Left colon (tissue), 2 donors: Measurements from ENCODE around the gene PDIA6. TPM values are rescaled to one million over a fixed set of nuclear protein-coding genes. Genes with fewer than 3 reads are reported as not detected.
A peak's percentile ranks its signal among the peaks of the same experiment; 100 is the strongest.

Experiments used
- ATAC-seq: fragments of 200-7000 bp; cut with Tn5 transposase; one replicate; pipeline ENCODE4 v1.9.1; 2020; ENCODE audit warnings: mild to moderate bottlenecking, moderate library complexity
- DNase-seq, 2 donors: peaks; one replicate each; pipeline ENCODE4 v3.0.0-alpha.2; 2020
- intact Hi-C, 2 donors: fragments of 100-400 bp; cut with DNase I in 1 of 2; cut with micrococcal nuclease in 1 of 2; formaldehyde crosslinking; loops; one replicate each; pipeline versions ENCODE4 v1.11.2 to v1.14.0; 2022; cut with DNase I, micrococcal nuclease
- total RNA-seq, 2 donors: library from RNA; stranded (reverse); fragmentation: NEBNext Ultra II Directional; extraction: Animal tissue kit (Norgen Biotek cat#: 25700); gene quantifications; one replicate each; pipeline ENCODE4 v1.2.1, GENCODE V29; 2021
- donor health status: DM: no; HTN: no; CAD: no.
- donor health status: DM: yes; HTN: yes; CAD: no.

The PDIA6 gene
- total RNA-seq, 2 donors from 2014 or later, result 147 to 162 TPM

DNA sequence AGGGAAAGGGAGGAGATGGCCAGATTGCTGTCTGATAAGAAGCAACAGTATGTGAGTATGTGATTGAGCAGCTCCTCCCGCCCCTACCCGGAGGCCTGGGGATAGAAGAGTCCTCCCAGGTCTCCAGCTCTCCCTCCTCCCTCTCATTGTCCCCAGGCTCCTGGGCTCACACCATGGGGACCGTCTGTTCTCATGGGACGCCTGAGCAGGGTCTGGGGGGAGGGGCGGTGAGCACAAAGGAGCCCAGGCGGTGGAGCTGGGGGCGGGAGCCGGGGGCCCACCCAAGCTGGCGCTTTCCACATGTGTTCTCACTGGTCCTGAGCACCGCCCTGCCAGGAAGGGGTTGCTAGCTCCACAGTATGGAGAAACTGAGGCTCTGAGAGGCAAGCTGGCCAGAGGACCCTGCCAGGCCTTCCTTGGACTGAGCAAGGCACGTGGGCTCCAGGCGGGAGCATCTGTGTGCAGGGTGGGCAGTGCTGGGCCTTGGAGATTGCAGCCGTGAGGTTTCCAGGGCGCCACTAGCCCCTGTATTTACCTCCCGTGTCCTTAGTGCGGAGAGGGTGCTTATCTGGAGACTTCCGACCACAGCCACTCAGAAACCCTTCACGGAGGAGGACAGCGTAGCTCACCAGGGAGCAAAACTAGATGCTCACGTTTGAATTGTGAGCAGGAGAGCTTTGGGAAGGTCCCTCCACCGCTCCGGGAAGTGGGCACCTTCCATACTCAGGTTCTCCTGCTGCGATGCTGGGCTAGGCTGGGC lies 37.4 kb downstream of the PDIA6 start:
- DNase-seq (no peak), ATAC-seq (no peak)
- intact Hi-C loops, result no loop called here

- ATAC-seq (no peak), DNase-seq (no peak)
- intact Hi-C loops, result no loop called here
These were observed 38.2 kb downstream of the PDIA6 start for GRCh38 chr2:10774394-10774793.

GRCh38 chr2:10773821-10774341 lies 38.7 kb downstream of the PDIA6 start:
- intact Hi-C loops, result no loop called here
- DNase-seq (no peak), ATAC-seq (no peak)

- ATAC-seq, result no peak
- intact Hi-C loops, result no loop called here
- no peak for DNase-seq
These were observed 39.7 kb downstream of the PDIA6 start for GRCh38 chr2:10772868-10773215.

- ATAC-seq, result no peak
- DNase-seq, result no peak
- intact Hi-C loops, result no loop called here
These were observed 40.3 kb downstream of the PDIA6 start for GRCh38 chr2:10772201-10772867.

GRCh38 chr2:10771786-10772185 lies 40.8 kb downstream of the PDIA6 start:
- intact Hi-C loops, result no loop called here
- no peak for DNase-seq
- no peak for ATAC-seq

DNA sequence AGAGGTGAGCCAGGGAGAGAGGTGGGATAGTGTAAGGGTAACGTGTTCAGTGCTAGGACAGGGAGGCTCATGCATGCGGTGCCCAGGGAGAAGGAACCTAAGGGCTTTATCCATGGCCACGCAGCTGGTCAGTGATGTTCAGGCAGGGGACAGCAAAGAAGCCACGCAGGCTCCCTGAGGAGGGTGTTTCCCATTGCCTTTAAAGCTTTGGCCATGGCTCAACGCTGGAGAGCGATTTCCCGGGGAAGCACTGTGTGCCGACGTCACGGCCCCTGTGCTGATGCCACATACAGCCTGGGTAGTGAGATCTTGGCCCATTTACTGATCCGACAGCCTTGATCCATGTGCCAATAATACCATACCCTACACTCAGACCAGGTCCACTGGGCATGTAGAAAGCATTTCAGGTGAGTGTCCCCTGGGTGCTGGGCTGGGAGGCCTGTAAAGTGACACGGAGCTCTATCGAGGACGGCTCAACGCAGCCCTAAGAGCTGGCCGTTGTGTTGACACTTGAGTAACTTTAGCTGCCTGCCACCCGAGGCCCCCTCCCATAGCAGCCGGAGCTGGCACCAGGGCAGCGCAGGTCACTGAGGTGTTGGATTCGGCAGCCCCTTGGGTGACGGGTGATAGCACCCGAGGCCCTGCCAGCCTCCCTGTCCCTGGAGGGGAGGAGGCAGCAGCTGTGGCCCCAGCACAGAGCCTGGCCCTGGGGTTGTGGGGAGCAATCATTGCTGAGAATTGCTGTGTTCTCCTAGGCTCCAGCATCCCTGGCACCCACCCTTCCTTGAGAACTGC lies 41.4 kb downstream of the PDIA6 start:
- intact Hi-C loops, result no loop called here
- ATAC-seq (no peak), DNase-seq (no peak)

- intact Hi-C loops, result no loop called here
- ATAC-seq (no peak), DNase-seq (no peak)
These were observed 44.5 kb downstream of the PDIA6 start for GRCh38 chr2:10768063-10768507.

GRCh38 chr2:10765914-10766313 lies 46.7 kb downstream of the PDIA6 start:
- DNase-seq (no peak), ATAC-seq (no peak)
- intact Hi-C loops, result no loop called here

DNA sequence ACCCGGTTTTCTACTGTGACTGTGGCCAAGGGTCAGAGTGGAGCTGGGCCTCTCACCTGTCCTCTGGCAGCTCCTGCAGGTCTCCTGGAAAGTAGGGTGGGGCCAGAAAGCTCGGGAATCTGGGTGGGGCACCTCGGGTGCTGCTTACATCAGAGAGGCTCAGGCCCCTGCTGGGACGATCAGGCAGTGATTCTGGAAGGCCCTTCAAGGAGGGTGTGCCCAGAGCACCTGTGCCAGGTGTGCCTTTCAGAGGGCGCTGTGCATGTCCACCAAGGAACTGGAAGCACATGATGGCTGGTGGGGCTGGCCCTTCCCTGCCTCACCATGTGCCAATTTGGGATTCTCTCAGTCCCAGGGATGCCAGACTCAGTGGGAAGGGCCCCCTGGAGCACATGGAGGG lies 47.1 kb downstream of the PDIA6 start:
- peak; percentile 94 for ATAC-seq
- intact Hi-C loops, result no loop called here
- DNase-seq, result peak; percentile 70 to 87

DNA sequence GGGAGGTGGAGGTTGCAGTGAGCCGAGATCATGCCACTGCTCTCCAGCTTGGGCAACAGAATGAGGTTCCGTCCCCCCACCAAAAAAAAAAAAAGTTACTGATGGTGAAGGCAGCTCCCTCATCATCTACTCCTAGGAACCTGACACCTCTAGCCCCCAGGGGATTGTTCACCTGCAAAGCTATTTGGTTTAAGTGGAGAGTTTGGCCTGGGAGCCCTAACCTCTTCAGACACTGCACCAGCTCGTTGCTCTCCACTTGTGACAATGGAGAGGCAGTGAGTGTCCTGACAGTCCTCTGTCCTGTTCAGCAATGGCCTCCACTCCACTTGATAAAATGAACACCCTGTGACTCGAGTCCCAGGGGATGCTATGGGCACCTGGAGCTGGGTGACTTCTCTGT lies 47.7 kb downstream of the PDIA6 start:
- intact Hi-C loops, result no loop called here
- DNase-seq, result no peak
- ATAC-seq, result no peak

- DNase-seq (no peak), ATAC-seq (no peak)
- intact Hi-C loops, result no loop called here
These were observed 48.3 kb downstream of the PDIA6 start for GRCh38 chr2:10764096-10764785.

- intact Hi-C loops, result no loop called here
- DNase-seq, result no peak
- no peak for ATAC-seq
These were observed 49.2 kb downstream of the PDIA6 start for GRCh38 chr2:10763461-10763800.

GRCh38 chr2:10762651-10763460 lies 49.7 kb downstream of the PDIA6 start:
- no peak for ATAC-seq
- intact Hi-C loops, result no loop called here
- DNase-seq, result no peak

DNA sequence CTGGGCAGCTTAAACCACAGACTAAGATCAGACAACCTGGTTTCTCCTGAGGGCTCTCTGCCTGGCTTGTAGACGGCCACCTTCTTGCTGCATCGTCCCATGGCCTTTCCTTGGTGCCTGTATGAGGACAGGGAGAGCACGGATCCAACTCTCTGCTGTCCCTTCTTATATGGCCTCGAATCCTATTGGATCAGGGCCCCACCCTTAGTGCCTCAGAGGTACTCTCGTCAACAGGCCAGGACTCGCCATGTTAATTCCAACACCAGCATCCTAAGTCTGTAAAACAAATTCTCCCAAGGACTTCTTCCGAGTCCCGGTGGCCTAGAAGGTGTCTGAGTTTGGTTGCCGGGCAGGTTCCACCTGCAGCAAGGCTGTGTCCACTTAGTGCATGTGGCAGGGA lies 51.0 kb downstream of the PDIA6 start:
- DNase-seq, result no peak
- ATAC-seq, result no peak

GRCh38 chr2:10760794-10761504 lies 51.6 kb downstream of the PDIA6 start:
- no peak for ATAC-seq
- intact Hi-C loops, result no loop called here

More for the DNA sequence above, 51.0 kb downstream of the PDIA6 start:
- intact Hi-C loops, result no loop called here

DNA sequence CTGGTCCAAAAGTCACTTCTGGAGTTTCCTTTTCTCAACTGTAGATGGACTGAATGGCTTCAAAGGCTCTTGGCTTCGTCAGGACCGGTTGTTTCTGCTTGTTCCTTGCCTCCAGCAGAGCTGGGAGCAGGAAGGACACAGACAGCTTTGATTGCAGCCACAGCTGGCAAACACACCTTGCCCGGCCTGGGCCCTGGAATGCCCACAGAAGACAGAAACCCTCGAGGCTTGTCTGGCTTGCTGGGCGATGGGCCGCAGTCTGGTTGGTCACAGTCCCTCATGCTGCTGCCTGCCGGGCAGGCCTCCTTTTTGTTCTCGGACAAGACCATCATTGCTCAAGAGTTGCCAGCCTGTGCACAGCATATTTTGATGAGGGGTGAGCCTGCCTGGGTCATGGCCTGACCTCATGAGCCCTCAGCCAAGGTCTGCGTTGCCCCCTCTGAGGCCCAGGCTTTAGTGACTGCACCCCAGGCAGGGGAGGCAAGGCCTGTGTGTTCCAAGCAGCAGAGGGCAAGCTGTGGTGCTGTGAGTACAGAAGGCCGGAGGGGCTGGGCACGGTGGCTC lies 53.4 kb downstream of the PDIA6 start:
- DNase-seq, result peak; percentile 53 to 62
- peak; percentile 68 for ATAC-seq
- intact Hi-C loops, result no loop called here

More at GRCh38 chr2:10760794-10761504, 51.6 kb downstream of the PDIA6 start:
- DNase-seq, result no peak
